LNCaP clone FGC (cell line): ENCODE data around the gene BRAP.
A peak's percentile ranks its signal among the peaks of the same experiment; 100 is the strongest.
"Not testable (repeated sequence)": the region's sequence is repeated elsewhere in the genome, so short reads cannot be mapped to it uniquely, and the experiment has no call there.

ENCODE experiments used
- DNase-seq: peaks from one replicate; pipeline ENCODE4 v3.0.0-alpha.2; 2011; ENCODE audit warnings: low read depth
- H3K4me3 ChIP-seq: 2 replicates; pipeline ENCODE4 v1.5.1; 2011; ENCODE audit warnings: mild to moderate bottlenecking, low read depth, low read length, control low read depth
- CTCF ChIP-seq: IDR thresholded peaks from 2 replicates; pipeline ENCODE4 v1.5.1; 2012; ENCODE audit warnings: mild to moderate bottlenecking; ENCODE audit not compliant: control insufficient read depth, insufficient read depth; ENCODE audit errors: extremely low read depth

The BRAP gene, protein sequence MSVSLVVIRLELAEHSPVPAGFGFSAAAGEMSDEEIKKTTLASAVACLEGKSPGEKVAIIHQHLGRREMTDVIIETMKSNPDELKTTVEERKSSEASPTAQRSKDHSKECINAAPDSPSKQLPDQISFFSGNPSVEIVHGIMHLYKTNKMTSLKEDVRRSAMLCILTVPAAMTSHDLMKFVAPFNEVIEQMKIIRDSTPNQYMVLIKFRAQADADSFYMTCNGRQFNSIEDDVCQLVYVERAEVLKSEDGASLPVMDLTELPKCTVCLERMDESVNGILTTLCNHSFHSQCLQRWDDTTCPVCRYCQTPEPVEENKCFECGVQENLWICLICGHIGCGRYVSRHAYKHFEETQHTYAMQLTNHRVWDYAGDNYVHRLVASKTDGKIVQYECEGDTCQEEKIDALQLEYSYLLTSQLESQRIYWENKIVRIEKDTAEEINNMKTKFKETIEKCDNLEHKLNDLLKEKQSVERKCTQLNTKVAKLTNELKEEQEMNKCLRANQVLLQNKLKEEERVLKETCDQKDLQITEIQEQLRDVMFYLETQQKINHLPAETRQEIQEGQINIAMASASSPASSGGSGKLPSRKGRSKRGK

DNA sequence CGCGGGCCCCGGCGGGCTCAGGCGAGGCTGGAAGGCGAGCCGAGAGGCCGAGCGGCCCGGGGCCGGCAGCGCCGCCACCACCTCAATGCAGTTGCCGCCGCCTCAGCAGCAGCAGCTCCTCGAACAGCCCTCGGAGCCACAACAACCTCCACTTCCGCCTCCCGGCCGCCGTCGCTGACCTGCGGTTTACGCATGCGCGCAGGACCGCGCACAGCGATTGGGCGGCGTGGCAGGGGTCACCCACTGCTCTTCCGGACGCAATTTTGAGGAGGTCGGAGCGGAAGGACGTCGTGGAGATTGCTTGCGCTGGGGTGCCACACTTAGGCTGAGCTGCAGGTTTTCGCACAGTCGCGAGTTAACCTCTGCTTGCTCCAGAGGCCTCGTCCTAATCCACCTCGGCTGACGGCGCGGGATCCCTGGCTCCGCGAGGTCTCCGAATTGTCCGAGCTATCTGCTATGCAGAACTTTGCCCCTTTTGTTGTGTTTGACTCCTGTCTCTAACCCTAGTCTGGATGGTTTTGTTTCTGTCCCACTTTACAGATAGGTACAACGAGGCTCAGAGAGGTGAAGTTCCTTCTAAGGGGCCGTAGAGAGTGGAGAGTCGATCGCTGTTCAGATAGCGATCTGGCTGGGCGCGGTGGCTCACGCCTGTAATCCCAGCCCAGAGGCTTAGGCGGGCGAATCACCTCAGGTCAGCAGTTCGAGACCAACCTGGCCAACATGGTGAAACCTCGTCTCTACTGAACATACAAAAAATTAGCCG is at the start of gene BRAP, which contains the start of gene ACAD10:
BRAP (minus strand) TSS at position 146 of the 763 bp plus-strand sequence. CDS start 164 bp downstream, outside the sequence.
ACAD10 (plus strand) TSS at position 243 of the 763 bp plus-strand sequence. CDS start 6,657 bp downstream, outside the sequence.
- peak within 1 kb of the TSS; percentile 95 for H3K4me3 ChIP-seq
- peak; percentile 81 for DNase-seq
- TF ChIP-seq CTCF = 0 out of 2 replicates have a peak, but pooled peaks have one; percentile 10

GRCh38 chr12:111733340-111733915 is 47.7 kb upstream of the BRAP start:
- no peak for DNase-seq
- no peak for TF ChIP-seq CTCF
- no peak overlapping the region for H3K4me3 ChIP-seq

GRCh38 chr12:111732786-111733185 is 47.0 kb upstream of the BRAP start:
- no peak for DNase-seq
- no peak for TF ChIP-seq CTCF
- no peak overlapping the region for H3K4me3 ChIP-seq

- no peak overlapping the region for H3K4me3 ChIP-seq
- DNase-seq = peak; percentile 25
- TF ChIP-seq CTCF = no peak
Observed at GRCh38 chr12:111730420-111730819, 44.7 kb upstream of the BRAP start.

DNA sequence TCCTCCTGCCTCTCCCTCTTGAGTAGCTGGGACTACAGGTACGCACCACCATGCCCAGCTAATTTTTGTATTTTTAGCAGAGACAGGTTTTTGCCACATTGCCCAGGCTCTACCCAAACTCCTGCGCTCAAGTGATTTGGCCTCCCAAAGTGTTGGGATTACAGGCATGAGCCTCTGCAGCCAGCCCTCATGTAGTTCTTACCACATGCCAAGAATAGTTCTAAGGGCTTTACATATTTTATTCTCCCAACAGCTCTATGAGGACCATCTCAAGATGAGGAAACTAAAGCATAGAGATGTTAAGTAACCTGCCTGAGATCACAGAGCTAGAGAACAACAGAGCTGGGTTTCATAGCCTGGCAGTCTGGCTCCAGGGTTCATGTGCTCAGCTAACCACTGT is 43.0 kb upstream of the BRAP start:
- TF ChIP-seq CTCF = no peak
- no peak overlapping the region for H3K4me3 ChIP-seq
- no peak for DNase-seq

GRCh38 chr12:111723646-111724360 is 38.0 kb upstream of the BRAP start:
- H3K4me3 ChIP-seq, DNase-seq: not testable (repeated sequence)

GRCh38 chr12:111720457-111720856 is 34.7 kb upstream of the BRAP start:
- no peak overlapping the region for H3K4me3 ChIP-seq
- no peak for TF ChIP-seq CTCF
- no peak for DNase-seq

- not testable (repeated sequence) for H3K4me3 ChIP-seq, DNase-seq
Observed at GRCh38 chr12:111719316-111719715, 33.6 kb upstream of the BRAP start.
